Measurements from ENCODE around the gene RRP1B.

The RRP1B gene

GRCh38 chr21:43740497-43741156, 81.3 kb downstream of the RRP1B start:
- no peak for DNase-seq (ENCODE audit: low read depth)

- no peak for DNase-seq (ENCODE audit: low read depth)
These were observed 82.2 kb downstream of the RRP1B start for GRCh38 chr21:43741423-43742096.

- no peak for DNase-seq (ENCODE audit: low read depth)
These were observed 84.6 kb downstream of the RRP1B start for GRCh38 chr21:43743947-43744346.

DNA sequence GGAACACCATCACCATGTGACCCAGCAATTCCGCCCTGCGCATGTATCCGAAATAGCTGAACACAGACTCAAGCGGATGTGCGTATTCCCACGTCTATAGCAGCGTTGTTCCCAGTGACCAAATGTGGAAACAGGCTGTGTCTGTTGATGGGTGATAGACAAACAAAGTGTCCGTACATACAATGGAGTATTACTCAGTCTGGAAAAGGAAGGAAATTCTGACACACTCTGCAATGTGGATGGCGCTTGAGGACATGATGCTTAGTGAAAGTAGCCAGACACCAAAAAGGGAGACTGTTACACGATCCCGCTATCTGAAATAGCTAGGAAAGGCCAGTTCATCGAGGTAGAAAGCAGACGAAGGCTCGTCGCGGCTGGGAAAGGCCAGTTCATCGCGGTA, 85.4 kb downstream of the RRP1B start:
- no peak for DNase-seq (ENCODE audit: low read depth)

Measured in activated T-cell treated with anti-CD3 and anti-CD28 coated beads for 1 hour (primary cell).